Measurements from ENCODE around the gene BTG1.
"Not testable (repeated sequence)": the region's sequence is repeated elsewhere in the genome, so short reads cannot be mapped to it uniquely, and the experiment has no call there.

Gene BTG1

DNA sequence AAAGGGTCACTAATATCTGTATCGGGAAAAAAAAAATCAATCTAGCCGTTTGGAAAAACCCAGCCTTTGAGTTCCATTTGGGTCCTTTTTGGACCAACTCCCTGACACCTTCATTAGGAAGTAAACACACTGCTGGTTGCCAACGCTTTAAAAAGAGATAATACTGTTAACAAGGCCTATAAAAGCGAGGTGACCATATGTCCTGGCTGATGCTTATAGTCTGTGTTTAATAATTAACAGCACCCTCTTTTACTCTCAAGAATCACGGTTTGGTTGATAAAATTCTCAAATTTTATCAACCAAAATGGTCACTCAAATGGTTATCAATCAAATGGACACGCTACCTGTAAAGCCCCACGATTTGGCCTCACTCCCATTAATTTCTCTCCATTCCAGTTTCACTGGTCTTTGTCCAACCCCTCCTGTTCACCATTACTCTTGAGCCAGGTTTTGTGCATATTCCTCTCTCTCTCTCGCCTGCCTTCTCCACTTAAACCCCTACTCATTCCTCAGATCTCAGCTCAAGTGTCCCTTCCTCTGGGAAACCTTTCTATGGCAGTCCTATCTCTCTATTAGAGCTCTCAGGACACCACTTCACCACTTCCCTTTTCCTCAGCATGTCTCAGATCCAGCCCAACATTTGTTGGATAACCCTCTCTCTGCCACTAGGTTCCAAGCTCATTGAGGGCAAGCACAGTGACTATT is 9.5 kb downstream of the BTG1 start:
- H3K9me3 ChIP-seq (ENCODE audit: low read length): no peaks in the 10 kb centered on the region

DNA sequence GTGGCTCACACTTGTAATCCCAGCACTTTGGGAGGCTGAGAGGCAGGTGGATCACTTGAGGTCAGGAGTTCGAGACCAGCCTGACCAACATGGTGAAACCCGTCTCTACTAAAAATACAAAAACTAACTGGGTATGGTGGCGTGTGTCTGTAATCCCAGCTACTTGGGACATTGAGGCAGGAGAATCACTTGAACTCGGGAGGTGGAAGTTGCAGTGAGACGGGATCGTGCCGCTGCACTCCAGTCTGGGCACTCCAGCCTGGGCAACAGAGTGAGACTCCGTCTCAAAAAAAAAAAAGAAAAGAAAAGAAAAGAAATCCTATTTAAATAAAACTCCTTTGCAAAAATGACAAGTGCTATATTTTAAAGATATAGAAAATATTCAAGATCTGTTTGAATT is 10.1 kb downstream of the BTG1 start:
- Histone ChIP-seq H3K4me3 (ENCODE audit: low read depth, low read length, poor library complexity, severe bottlenecking) (peak overlapping the region; percentile 90), H3K4me2 (ENCODE audit: low read length) (peak overlapping the region; percentile 53), H3K79me2 (ENCODE audit: insufficient read depth, low read length) (peaks cover 97% of the 10 kb centered on the region), H3K36me3 (ENCODE audit: insufficient read depth, low read length) (peaks cover 48% of the 10 kb centered on the region), H3K4me1 (ENCODE audit: insufficient read depth, low read length, severe bottlenecking) (peaks cover 82% of the 10 kb centered on the region)
- H3K27ac ChIP-seq (ENCODE audit: low read depth, low read length, poor library complexity, severe bottlenecking); H4K20me1 ChIP-seq (ENCODE audit: insufficient read depth, low read length); H3K27me3 ChIP-seq (ENCODE audit: insufficient read depth, low read length); H2AFZ ChIP-seq (ENCODE audit: low read length); H3K9ac ChIP-seq (ENCODE audit: low read length); H3K9me3 ChIP-seq (ENCODE audit: low read length); H3F3A ChIP-seq (ENCODE audit: insufficient read depth, low read length); H3K9me2 ChIP-seq (ENCODE audit: low read depth, low read length): not testable (repeated sequence)

More for the DNA sequence above, 9.5 kb downstream of the BTG1 start:
- peaks cover 84% of the 10 kb centered on the region for H3K4me1 ChIP-seq (ENCODE audit: insufficient read depth, low read length, severe bottlenecking)
- TF ChIP-seq, protein P1, sequence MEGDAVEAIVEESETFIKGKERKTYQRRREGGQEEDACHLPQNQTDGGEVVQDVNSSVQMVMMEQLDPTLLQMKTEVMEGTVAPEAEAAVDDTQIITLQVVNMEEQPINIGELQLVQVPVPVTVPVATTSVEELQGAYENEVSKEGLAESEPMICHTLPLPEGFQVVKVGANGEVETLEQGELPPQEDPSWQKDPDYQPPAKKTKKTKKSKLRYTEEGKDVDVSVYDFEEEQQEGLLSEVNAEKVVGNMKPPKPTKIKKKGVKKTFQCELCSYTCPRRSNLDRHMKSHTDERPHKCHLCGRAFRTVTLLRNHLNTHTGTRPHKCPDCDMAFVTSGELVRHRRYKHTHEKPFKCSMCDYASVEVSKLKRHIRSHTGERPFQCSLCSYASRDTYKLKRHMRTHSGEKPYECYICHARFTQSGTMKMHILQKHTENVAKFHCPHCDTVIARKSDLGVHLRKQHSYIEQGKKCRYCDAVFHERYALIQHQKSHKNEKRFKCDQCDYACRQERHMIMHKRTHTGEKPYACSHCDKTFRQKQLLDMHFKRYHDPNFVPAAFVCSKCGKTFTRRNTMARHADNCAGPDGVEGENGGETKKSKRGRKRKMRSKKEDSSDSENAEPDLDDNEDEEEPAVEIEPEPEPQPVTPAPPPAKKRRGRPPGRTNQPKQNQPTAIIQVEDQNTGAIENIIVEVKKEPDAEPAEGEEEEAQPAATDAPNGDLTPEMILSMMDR (IDR thresholded peaks at IDR 0.05; ENCODE audit: low read length): no peak
- TF ChIP-seq EZH2 (IDR thresholded peaks at IDR 0.05; ENCODE audit: borderline replicate concordance, low read length): no peak
- no peaks in the 10 kb centered on the region for H3K9me2 ChIP-seq (ENCODE audit: low read depth, low read length)
- H4K20me1 ChIP-seq (ENCODE audit: insufficient read depth, low read length): no peaks in the 10 kb centered on the region
- H3K4me3 ChIP-seq (ENCODE audit: low read depth, low read length, poor library complexity, severe bottlenecking): peak overlapping the region; percentile 90
- peaks cover 100% of the 10 kb centered on the region for H3K79me2 ChIP-seq (ENCODE audit: insufficient read depth, low read length)
- H3K36me3 ChIP-seq (ENCODE audit: insufficient read depth, low read length): peaks cover 54% of the 10 kb centered on the region
- no peaks in the 10 kb centered on the region for H3K27me3 ChIP-seq (ENCODE audit: insufficient read depth, low read length)
- no peak overlapping the region; the same call in 1 of the 2 replicates for H3K9ac ChIP-seq (ENCODE audit: low read length)
- no peaks in the 10 kb centered on the region; the same call in 1 of the 2 replicates for H3F3A ChIP-seq (ENCODE audit: insufficient read depth, low read length)
- H3K27ac ChIP-seq (ENCODE audit: low read depth, low read length, poor library complexity, severe bottlenecking): no peak overlapping the region
- peak overlapping the region; percentile 97 for H3K4me2 ChIP-seq (ENCODE audit: low read length)
- no peak overlapping the region for H2AFZ ChIP-seq (ENCODE audit: low read length)

DNA sequence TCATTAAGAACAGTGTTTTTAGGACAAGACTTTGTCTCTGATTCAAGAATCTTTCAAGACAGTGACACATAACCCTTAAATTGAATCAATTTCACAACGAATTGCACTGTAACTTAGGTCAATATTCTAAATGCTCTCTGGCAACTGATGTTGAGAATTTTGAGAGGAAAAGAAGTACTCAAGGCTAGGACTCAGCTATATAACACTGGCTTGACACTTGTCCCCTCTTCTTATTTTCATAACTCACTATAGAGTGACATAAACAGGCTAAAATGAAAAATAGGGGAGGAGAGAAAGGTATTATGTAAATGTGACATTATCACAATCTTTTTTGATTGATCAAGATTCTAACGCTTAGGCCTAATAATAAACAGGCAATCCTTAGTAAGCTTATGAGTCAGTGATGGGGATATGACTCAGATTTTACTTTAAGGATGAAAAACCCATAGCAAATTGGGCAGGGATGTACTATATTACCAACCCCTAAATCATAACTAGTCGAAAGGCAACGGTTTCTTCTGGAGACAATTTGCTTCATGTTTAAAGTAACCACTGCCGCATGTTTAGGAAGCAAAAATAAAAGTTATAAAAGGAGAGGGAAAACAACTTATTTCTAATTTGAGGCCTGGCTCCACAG is 10.9 kb downstream of the BTG1 start:
- no peaks in the 10 kb centered on the region for H4K20me1 ChIP-seq (ENCODE audit: insufficient read depth, low read length)
- no peaks in the 10 kb centered on the region for H3K9me3 ChIP-seq (ENCODE audit: low read length)
- peak overlapping the region; percentile 53 for H3K4me2 ChIP-seq (ENCODE audit: low read length)
- peaks cover 41% of the 10 kb centered on the region for H3K36me3 ChIP-seq (ENCODE audit: insufficient read depth, low read length)
- H3K27ac ChIP-seq (ENCODE audit: low read depth, low read length, poor library complexity, severe bottlenecking): peak overlapping the region; percentile 50
- no peaks in the 10 kb centered on the region for H3K27me3 ChIP-seq (ENCODE audit: insufficient read depth, low read length)
- no peaks in the 10 kb centered on the region for H3K9me2 ChIP-seq (ENCODE audit: low read depth, low read length)
- H3K79me2 ChIP-seq (ENCODE audit: insufficient read depth, low read length): peaks cover 92% of the 10 kb centered on the region
- peaks cover 77% of the 10 kb centered on the region for H3K4me1 ChIP-seq (ENCODE audit: insufficient read depth, low read length, severe bottlenecking)
- TF ChIP-seq EZH2 (IDR thresholded peaks at IDR 0.05; ENCODE audit: borderline replicate concordance, low read length): no peak
- TF ChIP-seq, protein P1 (IDR thresholded peaks at IDR 0.05; ENCODE audit: low read length): no peak
- peak overlapping the region; percentile 17 for H3K4me3 ChIP-seq (ENCODE audit: low read depth, low read length, poor library complexity, severe bottlenecking)
- H3K9ac ChIP-seq (ENCODE audit: low read length): peak overlapping the region; percentile 21; the same call in 1 of the 2 replicates
- no peak overlapping the region for H2AFZ ChIP-seq (ENCODE audit: low read length)
- H3F3A ChIP-seq (ENCODE audit: insufficient read depth, low read length): no peaks in the 10 kb centered on the region; the same call in 1 of the 2 replicates
